HG03139 (cell line): ENCODE measurements around the gene PRIMA1.

Experiments
- ATAC-seq: cut with Tn5 transposase; IDR thresholded peaks from one replicate; pipeline ENCODE4 v1.9.1; 2021; ENCODE audit not compliant: unreplicated experiment

The PRIMA1 gene

GRCh38 chr14:93686268-93686667 lies 102.0 kb downstream of the PRIMA1 start:
- no peak for ATAC-seq

GRCh38 chr14:93685121-93685895 lies 103.0 kb downstream of the PRIMA1 start:
- no peak for ATAC-seq

GRCh38 chr14:93683226-93683625 lies 105.1 kb downstream of the PRIMA1 start:
- no peak for ATAC-seq

GRCh38 chr14:93682459-93682858 lies 105.8 kb downstream of the PRIMA1 start:
- no peak for ATAC-seq

DNA sequence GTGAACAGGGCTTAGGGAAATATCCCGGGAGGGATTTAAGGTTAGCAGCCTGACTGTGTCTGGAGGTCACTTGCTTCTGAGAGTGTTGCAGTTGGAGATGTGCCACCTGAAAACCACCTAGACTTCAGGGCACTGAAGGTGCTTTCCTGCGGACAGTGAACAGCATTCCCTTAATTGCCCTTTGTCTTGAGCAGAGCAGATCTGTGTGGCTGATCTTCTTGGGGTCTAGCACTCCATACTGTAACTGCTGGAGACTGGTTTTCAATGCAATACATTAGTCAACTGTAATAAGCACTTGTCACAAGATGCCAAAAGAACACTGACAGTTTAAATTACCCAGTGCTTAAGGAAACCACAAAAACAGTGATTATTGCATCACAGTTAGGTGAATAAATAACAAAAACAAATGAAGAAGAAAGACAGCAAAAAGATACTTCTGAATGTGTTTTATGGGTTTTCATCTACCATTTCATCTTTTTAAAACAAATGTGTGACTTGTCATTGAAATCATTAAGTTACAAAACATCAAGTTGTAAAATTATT lies 111.8 kb downstream of the PRIMA1 start:
- no peak for ATAC-seq

DNA sequence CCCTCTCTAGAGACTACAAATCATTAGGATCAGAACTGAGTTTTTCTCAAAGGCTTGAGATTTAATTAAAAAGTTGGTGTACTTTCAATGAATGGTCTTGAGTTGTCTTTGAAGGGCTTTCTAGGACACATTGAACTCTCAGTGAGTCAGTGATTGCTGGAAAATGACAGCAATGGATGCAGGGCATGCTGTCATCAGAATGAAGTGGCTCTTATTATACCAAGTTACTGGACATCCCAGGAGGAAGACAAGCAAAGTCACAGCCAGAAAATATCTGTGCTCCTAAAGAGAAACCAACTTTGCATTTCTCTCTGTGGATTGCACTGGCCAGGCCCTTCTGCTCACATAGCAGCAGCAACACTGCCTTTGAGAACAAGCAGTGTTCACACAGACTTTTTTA lies 112.6 kb downstream of the PRIMA1 start:
- no peak for ATAC-seq

- no peak for ATAC-seq
Observed at GRCh38 chr14:93674343-93674742, 113.9 kb downstream of the PRIMA1 start.

DNA sequence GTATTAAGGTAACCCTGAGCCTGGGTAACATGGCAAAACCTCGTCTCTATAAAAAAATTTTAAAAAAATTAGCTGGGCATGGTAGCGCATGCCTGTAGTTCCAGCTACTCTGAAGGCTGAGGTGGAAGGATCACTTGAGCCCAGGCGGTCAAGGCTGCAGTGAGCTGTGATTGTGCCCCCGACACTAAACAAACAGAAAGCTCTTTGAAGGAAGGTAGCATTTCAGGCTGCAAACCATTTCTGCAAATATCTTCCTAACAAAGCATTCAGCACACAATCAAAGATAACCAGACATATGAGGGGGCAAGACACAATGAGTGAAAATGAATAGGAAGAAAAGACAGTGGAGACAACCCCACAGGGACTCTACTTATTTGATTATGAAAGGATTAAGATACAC lies 118.7 kb downstream of the PRIMA1 start:
- no peak for ATAC-seq
